IMR-90 (cell line): ENCODE results near the gene ACOXL. TPM values are rescaled to one million over a fixed set of nuclear protein-coding genes. Genes with fewer than 3 reads are reported as not detected.

Experiments used
- ATAC-seq: fragments of 200-7000 bp; cut with Tn5 transposase; 2 replicates; pipeline ENCODE4 v1.9.1; 2020; ENCODE audit warnings: low read depth, mild to moderate bottlenecking, moderate library complexity
- BruUV-seq: library from RNA; stranded (reverse); fragments of 400-500 nt; replicated peaks from 2 replicates; lab custom pipeline; 2021; lab: Mats Ljungman, UMichigan
- CTCF ChIA-PET: fragments of 300-600 bp; formaldehyde crosslinking; extraction: SDS; loops from one replicate; lab custom pipeline; 2021; ENCODE audit warnings: antibody characterized with exemption; lab: Yijun Ruan, JAX
- POLR2A ChIA-PET: fragments of 300-600 bp; sonication (Branson Sonifier 250); formaldehyde crosslinking; loops from one replicate; lab custom pipeline; 2022; ENCODE audit warnings: antibody characterized with exemption; ENCODE audit not compliant: unreplicated experiment; lab: Charles Lee
- DNase-seq: peaks from one replicate; pipeline ENCODE4 v3.0.0; 2013
- H2AFZ ChIP-seq: replicated peaks from 2 replicates; pipeline ENCODE3; 2013; ENCODE audit warnings: low read length, mild to moderate bottlenecking; ENCODE audit not compliant: poor library complexity
- H2AK5ac ChIP-seq: 2 replicates; pipeline ENCODE4 v1.6.1; 2013; ENCODE audit warnings: low read depth, low read length, inconsistent platforms
- H2AK9ac ChIP-seq: replicated peaks from 2 replicates; pipeline ENCODE3; 2013; ENCODE audit warnings: mild to moderate bottlenecking, low read depth, low read length, moderate library complexity; ENCODE audit not compliant: poor library complexity
- H2BK120ac ChIP-seq: 2 replicates; pipeline ENCODE4 v1.6.1; 2013; ENCODE audit warnings: low read depth, low read length, inconsistent platforms
- H2BK15ac ChIP-seq: 3 replicates; pipeline ENCODE4 v1.6.1; 2013; ENCODE audit warnings: low read depth, low read length, inconsistent platforms
- H2BK20ac ChIP-seq: 2 replicates; pipeline ENCODE4 v1.6.1; 2013; ENCODE audit warnings: low read depth, mild to moderate bottlenecking, inconsistent platforms, low read length, moderate library complexity
- H2BK5ac ChIP-seq: 2 replicates; pipeline ENCODE4 v1.6.1; 2013; ENCODE audit warnings: mild to moderate bottlenecking, low read depth, low read length, inconsistent platforms; ENCODE audit not compliant: poor library complexity, severe bottlenecking
- H3K14ac ChIP-seq: replicated peaks from 2 replicates; pipeline ENCODE4 v1.6.1; 2013; ENCODE audit warnings: low read depth, low read length, inconsistent platforms
- H3K18ac ChIP-seq: 2 replicates; pipeline ENCODE4 v1.6.1; 2013; ENCODE audit warnings: low read depth, low read length, control low read depth
- H3K23ac ChIP-seq: 2 replicates; pipeline ENCODE4 v1.6.1; 2013; ENCODE audit warnings: low read depth, low read length, inconsistent platforms
- H3K27ac ChIP-seq: 2 replicates; pipeline ENCODE4 v1.5.1; 2013; ENCODE audit warnings: mild to moderate bottlenecking, control low read depth, low read length; ENCODE audit not compliant: insufficient read depth
- H3K27me3 ChIP-seq: 2 replicates; pipeline ENCODE4 v1.6.1; 2013; ENCODE audit warnings: low read length; ENCODE audit not compliant: control insufficient read depth, insufficient read depth
- H3K36me3 ChIP-seq: 2 replicates; pipeline ENCODE4 v1.6.1; 2013; ENCODE audit warnings: low read length, mixed read lengths; ENCODE audit not compliant: control insufficient read depth, insufficient read depth
- H3K4ac ChIP-seq: 2 replicates; pipeline ENCODE4 v1.6.1; 2013; ENCODE audit warnings: low read depth, low read length, inconsistent platforms
- H3K4me1 ChIP-seq: 2 replicates; pipeline ENCODE4 v1.6.1; 2013; ENCODE audit warnings: low read length, mixed read lengths; ENCODE audit not compliant: control insufficient read depth, insufficient read depth
- H3K4me2 ChIP-seq: 2 replicates; pipeline ENCODE4 v1.6.1; 2013; ENCODE audit warnings: low read depth, mild to moderate bottlenecking, control low read depth, low read length, moderate library complexity
- H3K4me3 ChIP-seq: 2 replicates; pipeline ENCODE4 v1.5.1; 2013; ENCODE audit warnings: low read depth, mild to moderate bottlenecking, control low read depth, low read length, moderate library complexity; ENCODE audit not compliant: insufficient read depth
- H3K56ac ChIP-seq: 2 replicates; pipeline ENCODE4 v1.6.1; 2013; ENCODE audit warnings: low read length, inconsistent platforms; ENCODE audit not compliant: insufficient read depth; ENCODE audit errors: extremely low read depth
- H3K79me1 ChIP-seq, 2 experiments: 2 replicates each; pipeline ENCODE4 v1.6.1; 2013; ENCODE audit warnings: low read length in 2 of 2, inconsistent platforms in 1 of 2, low read depth in 1 of 2
- H3K9ac ChIP-seq: 2 replicates; pipeline ENCODE4 v1.6.1; 2013; ENCODE audit warnings: low read depth, low read length, control low read depth
- H3K9me1 ChIP-seq: 2 replicates; pipeline ENCODE4 v1.6.1; 2013; ENCODE audit warnings: low read length, inconsistent platforms; ENCODE audit not compliant: insufficient read depth
- H3K9me3 ChIP-seq: 2 replicates; pipeline ENCODE4 v1.6.1; 2013; ENCODE audit warnings: low read length; ENCODE audit not compliant: control insufficient read depth, insufficient read depth
- H4K20me1 ChIP-seq: 2 replicates; pipeline ENCODE4 v1.6.1; 2013; ENCODE audit warnings: low read length, inconsistent platforms; ENCODE audit not compliant: insufficient read depth
- H4K5ac ChIP-seq: 2 replicates; pipeline ENCODE4 v1.6.1; 2013; ENCODE audit warnings: mild to moderate bottlenecking, low read depth, low read length, control low read depth
- H4K8ac ChIP-seq, 2 experiments: 2 replicates each; pipeline ENCODE4 v1.6.1; 2013; ENCODE audit warnings: low read depth in 2 of 2, low read length in 2 of 2, control low read depth in 1 of 2, inconsistent platforms in 1 of 2
- H4K91ac ChIP-seq: 2 replicates; pipeline ENCODE4 v1.6.1; 2013; ENCODE audit warnings: low read depth, low read length, inconsistent platforms; ENCODE audit not compliant: insufficient read depth
- CEBPB ChIP-seq: IDR thresholded peaks from 2 replicates; pipeline ENCODE4 v1.6.1; 2012; ENCODE audit warnings: low read depth, low read length, improper control_type of control experiment
- CHD1 ChIP-seq: IDR thresholded peaks from 2 replicates; pipeline ENCODE4 v1.6.1; 2012; ENCODE audit warnings: low read depth, low read length, improper control_type of control experiment
- MAFK ChIP-seq: IDR thresholded peaks from 2 replicates; pipeline ENCODE4 v1.6.1; 2012; ENCODE audit warnings: low read depth, low read length, improper control_type of control experiment
- RAD21 ChIP-seq: IDR thresholded peaks from 2 replicates; pipeline ENCODE4 v1.6.1; 2012; ENCODE audit warnings: low read length, improper control_type of control experiment
- RFX5 ChIP-seq: IDR thresholded peaks from 2 replicates; pipeline ENCODE4 v1.8.0; 2012; ENCODE audit warnings: low read depth, mild to moderate bottlenecking, low read length, moderate library complexity
- SMC3 ChIP-seq: fragments of 150-350 bp; IDR thresholded peaks from 2 replicates; pipeline ENCODE4 v1.6.1; 2016; ENCODE audit warnings: low read depth, mild to moderate bottlenecking, antibody characterized with exemption, low read length, moderate library complexity
- WGBS, 2 experiments: methylation state at CpG; one replicate each; pipeline versions ENCODE4 v1.1.5 to v1.1.7; 2013; ENCODE audit warnings: missing lambda C conversion rate in 2 of 2; ENCODE audit not compliant: insufficient read length in 1 of 2; ENCODE audit errors: extremely low coverage in 2 of 2; 5-methylcytosine and 5-hydroxymethylcytosine counted together
- dilution Hi-C: fragments of 300-500 bp; cut with HindIII; formaldehyde crosslinking; loops from one replicate; pipeline ENCODE4 v1.14.3; 2018; ENCODE audit warnings: low sequenced_read_pairs; ENCODE audit not compliant: unreplicated experiment
- in situ Hi-C: fragments of 300-500 bp; cut with MboI; formaldehyde crosslinking; loops from 3 replicates; pipeline ENCODE4 v1.14.3; 2019; ENCODE audit warnings: low sequenced_read_pairs, inconsistent platforms, mixed read lengths
- intact Hi-C: fragments of 100-400 bp; cut with micrococcal nuclease; formaldehyde crosslinking; loops from 2 replicates; pipeline ENCODE4 v1.10.0; 2022
- polyA plus RNA-seq, 3 experiments: library from polyadenylated mRNA; depleted of rRNA; stranded (reverse); fragments of >200 nt; gene quantifications; 2 replicates each; pipeline ENCODE4 v1.2.3, GENCODE V29; 2012; ENCODE audit warnings: low replicate concordance in 1 of 3
- total RNA-seq: library from RNA; depleted of rRNA; stranded (reverse); fragments of >200 nt; gene quantifications from 2 replicates; pipeline ENCODE4 v1.2.3, GENCODE V29; 2012
- TF ChIP-seq, protein P1 (sequence below): fragments of 150-350 bp; IDR thresholded peaks from 2 replicates; pipeline ENCODE4 v1.6.1; 2016; ENCODE audit warnings: low read depth, mild to moderate bottlenecking, low read length, moderate library complexity, borderline replicate concordance

The ACOXL gene
- total and polyA plus RNA-seq, 2 of the 4 experiments (the other 2 are of a cell fraction), result not detected

DNA sequence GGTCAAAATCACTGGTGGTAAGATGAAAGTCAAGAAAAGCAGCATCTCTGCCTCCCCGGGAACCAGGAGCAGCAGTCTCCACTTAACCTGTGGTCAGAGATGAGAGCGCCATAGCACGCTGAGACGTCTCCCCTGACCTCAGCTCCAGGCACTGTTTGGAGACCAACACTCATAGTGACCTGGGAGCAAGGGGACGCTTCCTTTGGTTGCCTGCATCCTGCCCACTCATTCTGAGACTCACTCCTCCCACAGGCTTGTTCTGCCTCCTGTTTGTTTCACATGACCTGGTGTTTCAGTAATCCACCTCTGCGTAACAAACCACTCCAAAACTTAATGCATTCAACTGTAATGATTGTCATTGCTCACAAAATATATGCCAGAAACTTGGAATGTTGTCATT lies 139.3 kb downstream of the ACOXL start:
- H2AK9ac ChIP-seq, result no peak overlapping the region
- peaks cover 11% of the 10 kb centered on the region for H3K27me3 ChIP-seq
- intact Hi-C loops, result no loop called here

More for the DNA sequence above, 139.3 kb downstream of the ACOXL start:
- WGBS, 2 experiments, result 50% methylated on average over 2 of the region's 6 CpGs; no CpG with 5 or more reads in 1 of the 2 experiments
- no peaks in the 10 kb centered on the region for H3K9me1 ChIP-seq
- no peak overlapping the region for H2AK5ac ChIP-seq
- no peak overlapping the region for H3K14ac ChIP-seq
- H2BK5ac ChIP-seq, result no peak overlapping the region
- no peaks in the 10 kb centered on the region for H3K36me3 ChIP-seq
- no peak overlapping the region for H3K4ac ChIP-seq
- in situ Hi-C loops (no loop called here), dilution Hi-C loops (no loop called here)
- no peak overlapping the region for H3K4me3 ChIP-seq
- H3K4me2 ChIP-seq, result no peak overlapping the region
- no peak overlapping the region for H2AFZ ChIP-seq
- no peak overlapping the region for H4K5ac ChIP-seq
- H3K18ac ChIP-seq, result no peak overlapping the region
- no peak overlapping the region for H3K56ac ChIP-seq
- no peaks in the 10 kb centered on the region for H3K9me3 ChIP-seq
- CTCF ChIA-PET, result no interaction called here
- no peak overlapping the region for H2BK120ac ChIP-seq
- no peak for DNase-seq
- BruUV-seq, result no TSS peak
- no peak overlapping the region for H2BK20ac ChIP-seq
- no peak overlapping the region for H4K8ac ChIP-seq
- H3K4me1 ChIP-seq, result no peaks in the 10 kb centered on the region
- H3K79me1 ChIP-seq, result no peaks in the 10 kb centered on the region
- H3K27ac ChIP-seq, result no peak overlapping the region
- POLR2A ChIA-PET, result no interaction called here
- no peak overlapping the region for H2BK15ac ChIP-seq
- no peak for ATAC-seq
- TF ChIP-seq, protein P1, sequence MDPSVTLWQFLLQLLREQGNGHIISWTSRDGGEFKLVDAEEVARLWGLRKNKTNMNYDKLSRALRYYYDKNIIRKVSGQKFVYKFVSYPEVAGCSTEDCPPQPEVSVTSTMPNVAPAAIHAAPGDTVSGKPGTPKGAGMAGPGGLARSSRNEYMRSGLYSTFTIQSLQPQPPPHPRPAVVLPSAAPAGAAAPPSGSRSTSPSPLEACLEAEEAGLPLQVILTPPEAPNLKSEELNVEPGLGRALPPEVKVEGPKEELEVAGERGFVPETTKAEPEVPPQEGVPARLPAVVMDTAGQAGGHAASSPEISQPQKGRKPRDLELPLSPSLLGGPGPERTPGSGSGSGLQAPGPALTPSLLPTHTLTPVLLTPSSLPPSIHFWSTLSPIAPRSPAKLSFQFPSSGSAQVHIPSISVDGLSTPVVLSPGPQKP, result no peak
- TF ChIP-seq RFX5, result no peak
- no peak for TF ChIP-seq CHD1
- TF ChIP-seq CEBPB, result no peak
- TF ChIP-seq SMC3, result no peak
- no peak for TF ChIP-seq MAFK
- TF ChIP-seq RAD21, result no peak
- no peak overlapping the region for H3K9ac ChIP-seq
- no peak overlapping the region for H3K23ac ChIP-seq
- no peak overlapping the region for H4K91ac ChIP-seq
- H4K20me1 ChIP-seq, result no peaks in the 10 kb centered on the region
